Neural progenitor cell (in vitro differentiated cells): Measurements from ENCODE around the gene ARHGAP26.

Source experiments
- EZH2 ChIP-seq: fragments of 200-600 bp; sonication (generic); IDR thresholded peaks from 2 replicates; pipeline ENCODE4 v1.6.1; 2017; ENCODE audit warnings: antibody characterized with exemption, mild to moderate bottlenecking, moderate library complexity
- EZH2phosphoT487 ChIP-seq: fragments of 200-600 bp; sonication (generic); IDR thresholded peaks from 2 replicates; pipeline ENCODE4 v1.6.1; 2017; ENCODE audit warnings: antibody characterized with exemption
- TF ChIP-seq, protein P1 (sequence below): fragments of 200-600 bp; sonication (generic); IDR thresholded peaks from 2 replicates; pipeline ENCODE4 v1.5.1; 2017; ENCODE audit warnings: antibody characterized with exemption, mild to moderate bottlenecking

GRCh38 chr5:142792865-142793232 is 22.7 kb downstream of the ARHGAP26 start:
- TF ChIP-seq, protein P1, sequence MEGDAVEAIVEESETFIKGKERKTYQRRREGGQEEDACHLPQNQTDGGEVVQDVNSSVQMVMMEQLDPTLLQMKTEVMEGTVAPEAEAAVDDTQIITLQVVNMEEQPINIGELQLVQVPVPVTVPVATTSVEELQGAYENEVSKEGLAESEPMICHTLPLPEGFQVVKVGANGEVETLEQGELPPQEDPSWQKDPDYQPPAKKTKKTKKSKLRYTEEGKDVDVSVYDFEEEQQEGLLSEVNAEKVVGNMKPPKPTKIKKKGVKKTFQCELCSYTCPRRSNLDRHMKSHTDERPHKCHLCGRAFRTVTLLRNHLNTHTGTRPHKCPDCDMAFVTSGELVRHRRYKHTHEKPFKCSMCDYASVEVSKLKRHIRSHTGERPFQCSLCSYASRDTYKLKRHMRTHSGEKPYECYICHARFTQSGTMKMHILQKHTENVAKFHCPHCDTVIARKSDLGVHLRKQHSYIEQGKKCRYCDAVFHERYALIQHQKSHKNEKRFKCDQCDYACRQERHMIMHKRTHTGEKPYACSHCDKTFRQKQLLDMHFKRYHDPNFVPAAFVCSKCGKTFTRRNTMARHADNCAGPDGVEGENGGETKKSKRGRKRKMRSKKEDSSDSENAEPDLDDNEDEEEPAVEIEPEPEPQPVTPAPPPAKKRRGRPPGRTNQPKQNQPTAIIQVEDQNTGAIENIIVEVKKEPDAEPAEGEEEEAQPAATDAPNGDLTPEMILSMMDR: no peak
- no peak for TF ChIP-seq EZH2
- TF ChIP-seq EZH2phosphoT487: no peak
